GM06990 (cell line): Measurements from ENCODE around the gene ADGRL2.

Experiments
- DNase-seq: peaks from one replicate; pipeline ENCODE4 v3.0.0-alpha.2; 2011; ENCODE audit not compliant: insufficient read length; ENCODE audit errors: extremely low read depth
- H3K27me3 ChIP-seq: replicated peaks from 2 replicates; pipeline ENCODE4 v1.6.0; 2011; ENCODE audit warnings: low read length; ENCODE audit not compliant: control insufficient read depth, insufficient read depth
- H3K36me3 ChIP-seq: 2 replicates; pipeline ENCODE4 v1.5.1; 2011; ENCODE audit warnings: low read length; ENCODE audit not compliant: control insufficient read depth, insufficient read depth
- H3K4me3 ChIP-seq: replicated peaks from 2 replicates; pipeline ENCODE4 v1.5.1; 2011; ENCODE audit warnings: low read depth, mild to moderate bottlenecking, control low read depth, low read length
- TF ChIP-seq, protein P1 (sequence below): IDR thresholded peaks from 2 replicates; pipeline ENCODE4 v1.5.1; 2011; ENCODE audit warnings: low read length, control low read depth, mild to moderate bottlenecking, inconsistent platforms; ENCODE audit not compliant: insufficient read depth, poor library complexity, severe bottlenecking

The ADGRL2 gene

DNA sequence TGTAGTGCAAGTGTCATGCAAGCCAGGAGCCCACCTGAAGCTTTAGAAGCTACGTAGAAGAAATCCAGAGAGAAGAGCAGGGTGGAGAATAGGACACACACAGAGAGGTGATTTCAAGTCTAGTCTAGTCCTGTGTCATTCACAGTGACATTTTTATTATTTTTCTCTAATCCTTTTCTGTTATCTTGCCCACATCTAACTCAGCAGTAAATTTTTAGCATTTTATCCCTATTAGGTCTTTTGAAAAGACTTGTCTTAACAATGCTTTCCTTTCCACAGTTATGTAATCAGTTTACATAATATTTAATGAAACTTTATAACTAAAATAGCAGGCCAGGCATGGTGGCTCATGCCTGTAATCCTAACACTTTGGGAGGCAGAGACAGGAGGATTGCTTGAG lies 198.6 kb downstream of the ADGRL2 start:
- DNase-seq = no peak
- no peaks in the 10 kb centered on the region for H3K36me3 ChIP-seq
- H3K4me3 ChIP-seq = no peak overlapping the region
- no peaks in the 10 kb centered on the region for H3K27me3 ChIP-seq
- TF ChIP-seq, protein P1, sequence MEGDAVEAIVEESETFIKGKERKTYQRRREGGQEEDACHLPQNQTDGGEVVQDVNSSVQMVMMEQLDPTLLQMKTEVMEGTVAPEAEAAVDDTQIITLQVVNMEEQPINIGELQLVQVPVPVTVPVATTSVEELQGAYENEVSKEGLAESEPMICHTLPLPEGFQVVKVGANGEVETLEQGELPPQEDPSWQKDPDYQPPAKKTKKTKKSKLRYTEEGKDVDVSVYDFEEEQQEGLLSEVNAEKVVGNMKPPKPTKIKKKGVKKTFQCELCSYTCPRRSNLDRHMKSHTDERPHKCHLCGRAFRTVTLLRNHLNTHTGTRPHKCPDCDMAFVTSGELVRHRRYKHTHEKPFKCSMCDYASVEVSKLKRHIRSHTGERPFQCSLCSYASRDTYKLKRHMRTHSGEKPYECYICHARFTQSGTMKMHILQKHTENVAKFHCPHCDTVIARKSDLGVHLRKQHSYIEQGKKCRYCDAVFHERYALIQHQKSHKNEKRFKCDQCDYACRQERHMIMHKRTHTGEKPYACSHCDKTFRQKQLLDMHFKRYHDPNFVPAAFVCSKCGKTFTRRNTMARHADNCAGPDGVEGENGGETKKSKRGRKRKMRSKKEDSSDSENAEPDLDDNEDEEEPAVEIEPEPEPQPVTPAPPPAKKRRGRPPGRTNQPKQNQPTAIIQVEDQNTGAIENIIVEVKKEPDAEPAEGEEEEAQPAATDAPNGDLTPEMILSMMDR = no peak

DNA sequence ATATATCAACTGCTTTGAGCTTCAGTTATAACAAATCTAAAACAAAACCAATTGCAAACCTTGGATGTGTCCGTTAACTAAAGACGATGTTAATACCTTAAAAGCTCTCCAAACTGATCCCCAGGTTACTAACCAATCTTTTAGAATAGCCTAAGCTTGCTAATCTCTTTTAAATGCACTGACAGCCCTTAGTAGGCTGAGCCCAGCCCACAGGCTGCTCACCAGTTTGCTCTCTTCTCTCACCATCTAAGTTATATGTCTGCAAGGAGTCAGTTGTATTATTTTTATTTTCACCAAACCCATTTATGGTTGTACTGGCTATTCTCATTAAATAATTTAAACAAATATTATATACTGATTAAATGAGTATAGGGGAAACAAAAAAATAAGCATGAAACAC lies 199.5 kb downstream of the ADGRL2 start:
- H3K27me3 ChIP-seq = no peaks in the 10 kb centered on the region
- no peaks in the 10 kb centered on the region for H3K36me3 ChIP-seq
- DNase-seq = no peak
- no peak overlapping the region for H3K4me3 ChIP-seq
- TF ChIP-seq, protein P1 = no peak

DNA sequence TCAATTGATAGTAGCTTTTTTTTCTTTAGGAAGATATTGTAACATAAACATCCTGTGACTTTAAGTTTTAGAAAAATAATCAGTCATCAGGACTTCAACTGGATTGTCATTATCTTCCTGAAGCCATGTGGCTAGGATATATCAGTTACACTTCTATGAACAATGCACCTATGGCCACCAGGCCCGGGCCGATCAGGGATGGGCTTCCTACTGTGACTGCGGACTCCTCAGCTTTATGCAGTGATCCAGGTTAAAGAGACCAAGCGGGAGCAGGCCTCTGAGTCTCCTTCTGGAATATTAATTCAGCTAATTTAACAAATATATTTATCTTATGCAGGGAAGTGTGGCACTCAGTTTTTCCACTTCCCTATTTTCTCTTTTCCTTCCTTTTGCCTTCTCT lies 200.6 kb downstream of the ADGRL2 start:
- Histone ChIP-seq H3K27me3 (no peaks in the 10 kb centered on the region), H3K4me3 (no peak overlapping the region), H3K36me3 (no peaks in the 10 kb centered on the region)
- TF ChIP-seq, protein P1 = no peak
- no peak for DNase-seq

DNA sequence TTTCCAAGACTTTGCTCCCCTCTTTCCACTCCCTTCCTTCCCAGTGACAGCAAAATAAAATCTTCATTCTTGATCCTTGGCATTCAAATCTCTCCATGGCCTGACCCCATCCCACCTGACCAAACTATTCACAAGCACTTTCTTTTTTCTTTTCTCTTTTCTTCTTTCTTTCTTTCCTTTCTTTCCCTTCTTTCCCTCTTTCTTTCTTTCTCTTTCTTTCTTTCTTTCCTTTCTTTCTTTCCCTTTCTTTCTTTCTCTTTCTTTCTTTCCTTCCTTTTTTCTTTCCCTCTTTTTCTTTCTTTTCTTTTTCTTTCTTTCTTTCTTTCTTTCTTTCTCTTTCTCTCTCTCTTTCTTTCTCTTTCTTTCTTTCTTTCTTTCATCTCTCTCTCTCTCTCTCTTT lies 207.1 kb downstream of the ADGRL2 start:
- TF ChIP-seq, protein P1 = no peak
- Histone ChIP-seq H3K36me3 (no peaks in the 10 kb centered on the region), H3K4me3 (no peak overlapping the region), H3K27me3 (no peaks in the 10 kb centered on the region)
- DNase-seq = no peak

DNA sequence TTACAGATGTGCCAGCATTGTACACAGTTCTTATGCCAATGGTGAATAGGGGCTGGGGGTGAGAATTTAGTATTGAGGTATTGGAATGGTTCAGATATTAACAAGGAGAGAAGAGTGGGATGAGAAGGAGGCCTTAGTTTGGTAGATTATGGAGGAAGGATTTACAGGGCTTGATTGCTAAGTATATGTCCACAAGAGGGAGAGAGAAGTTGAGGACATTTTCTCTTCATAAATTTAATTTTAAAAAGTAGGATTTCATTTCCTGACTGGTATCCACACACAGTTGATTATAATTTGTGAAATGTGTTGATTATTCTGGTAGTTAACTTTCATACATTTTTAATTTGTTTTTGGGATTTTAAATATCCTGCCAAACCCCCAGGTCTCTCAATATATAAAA lies 213.0 kb downstream of the ADGRL2 start:
- H3K27me3 ChIP-seq = no peaks in the 10 kb centered on the region
- no peaks in the 10 kb centered on the region for H3K36me3 ChIP-seq
- TF ChIP-seq, protein P1 = no peak
- H3K4me3 ChIP-seq = no peak overlapping the region
- DNase-seq = no peak

DNA sequence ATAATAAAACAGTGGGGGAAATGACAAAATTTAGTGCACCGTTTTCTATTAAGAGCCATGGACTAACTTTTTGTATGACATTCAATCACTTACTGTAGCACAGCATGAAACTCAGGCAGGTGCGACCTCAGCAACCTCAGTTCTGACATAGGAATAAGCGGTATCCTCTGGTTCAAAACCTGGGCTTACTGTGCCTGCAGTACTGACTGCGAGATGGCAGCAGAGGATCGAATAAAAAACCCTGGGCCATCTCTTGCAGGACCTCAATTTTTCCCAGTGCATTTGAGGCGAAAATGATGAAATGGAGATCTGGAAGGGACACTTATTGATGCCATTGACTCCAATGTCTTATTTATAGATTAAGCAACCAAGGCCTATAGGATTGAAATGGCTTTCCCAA lies 214.7 kb downstream of the ADGRL2 start:
- Histone ChIP-seq H3K27me3 (no peaks in the 10 kb centered on the region), H3K4me3 (no peak overlapping the region), H3K36me3 (no peaks in the 10 kb centered on the region)
- TF ChIP-seq, protein P1 = peak; percentile 10
- no peak for DNase-seq
